IMR-90 (cell line): ENCODE results near the gene SLC7A10. TPM values are rescaled to one million over a fixed set of nuclear protein-coding genes. Genes with fewer than 3 reads are reported as not detected.

ENCODE experiments used
- ATAC-seq: fragments of 200-7000 bp; cut with Tn5 transposase; 2 replicates; pipeline ENCODE4 v1.9.1; 2020; ENCODE audit warnings: low read depth, mild to moderate bottlenecking, moderate library complexity
- BruUV-seq: library from RNA; stranded (reverse); fragments of 400-500 nt; replicated peaks from 2 replicates; lab custom pipeline; 2021; lab: Mats Ljungman, UMichigan
- CTCF ChIA-PET: fragments of 300-600 bp; formaldehyde crosslinking; extraction: SDS; loops from one replicate; lab custom pipeline; 2021; ENCODE audit warnings: antibody characterized with exemption; lab: Yijun Ruan, JAX
- POLR2A ChIA-PET: fragments of 300-600 bp; sonication (Branson Sonifier 250); formaldehyde crosslinking; loops from one replicate; lab custom pipeline; 2022; ENCODE audit warnings: antibody characterized with exemption; ENCODE audit not compliant: unreplicated experiment; lab: Charles Lee
- DNase-seq: peaks from one replicate; pipeline ENCODE4 v3.0.0; 2013
- H2AFZ ChIP-seq: replicated peaks from 2 replicates; pipeline ENCODE3; 2013; ENCODE audit warnings: low read length, mild to moderate bottlenecking; ENCODE audit not compliant: poor library complexity
- H2AK5ac ChIP-seq: 2 replicates; pipeline ENCODE4 v1.6.1; 2013; ENCODE audit warnings: low read depth, low read length, inconsistent platforms
- H2AK9ac ChIP-seq: replicated peaks from 2 replicates; pipeline ENCODE3; 2013; ENCODE audit warnings: mild to moderate bottlenecking, low read depth, low read length, moderate library complexity; ENCODE audit not compliant: poor library complexity
- H2BK120ac ChIP-seq: 2 replicates; pipeline ENCODE4 v1.6.1; 2013; ENCODE audit warnings: low read depth, low read length, inconsistent platforms
- H2BK15ac ChIP-seq: 3 replicates; pipeline ENCODE4 v1.6.1; 2013; ENCODE audit warnings: low read depth, low read length, inconsistent platforms
- H2BK20ac ChIP-seq: 2 replicates; pipeline ENCODE4 v1.6.1; 2013; ENCODE audit warnings: low read depth, mild to moderate bottlenecking, inconsistent platforms, low read length, moderate library complexity
- H2BK5ac ChIP-seq: 2 replicates; pipeline ENCODE4 v1.6.1; 2013; ENCODE audit warnings: mild to moderate bottlenecking, low read depth, low read length, inconsistent platforms; ENCODE audit not compliant: poor library complexity, severe bottlenecking
- H3K14ac ChIP-seq: replicated peaks from 2 replicates; pipeline ENCODE4 v1.6.1; 2013; ENCODE audit warnings: low read depth, low read length, inconsistent platforms
- H3K18ac ChIP-seq: 2 replicates; pipeline ENCODE4 v1.6.1; 2013; ENCODE audit warnings: low read depth, low read length, control low read depth
- H3K23ac ChIP-seq: 2 replicates; pipeline ENCODE4 v1.6.1; 2013; ENCODE audit warnings: low read depth, low read length, inconsistent platforms
- H3K27ac ChIP-seq: 2 replicates; pipeline ENCODE4 v1.5.1; 2013; ENCODE audit warnings: mild to moderate bottlenecking, control low read depth, low read length; ENCODE audit not compliant: insufficient read depth
- H3K27me3 ChIP-seq: 2 replicates; pipeline ENCODE4 v1.6.1; 2013; ENCODE audit warnings: low read length; ENCODE audit not compliant: control insufficient read depth, insufficient read depth
- H3K36me3 ChIP-seq: 2 replicates; pipeline ENCODE4 v1.6.1; 2013; ENCODE audit warnings: low read length, mixed read lengths; ENCODE audit not compliant: control insufficient read depth, insufficient read depth
- H3K4ac ChIP-seq: 2 replicates; pipeline ENCODE4 v1.6.1; 2013; ENCODE audit warnings: low read depth, low read length, inconsistent platforms
- H3K4me1 ChIP-seq: 2 replicates; pipeline ENCODE4 v1.6.1; 2013; ENCODE audit warnings: low read length, mixed read lengths; ENCODE audit not compliant: control insufficient read depth, insufficient read depth
- H3K4me2 ChIP-seq: 2 replicates; pipeline ENCODE4 v1.6.1; 2013; ENCODE audit warnings: low read depth, mild to moderate bottlenecking, control low read depth, low read length, moderate library complexity
- H3K4me3 ChIP-seq: 2 replicates; pipeline ENCODE4 v1.5.1; 2013; ENCODE audit warnings: low read depth, mild to moderate bottlenecking, control low read depth, low read length, moderate library complexity; ENCODE audit not compliant: insufficient read depth
- H3K56ac ChIP-seq: 2 replicates; pipeline ENCODE4 v1.6.1; 2013; ENCODE audit warnings: low read length, inconsistent platforms; ENCODE audit not compliant: insufficient read depth; ENCODE audit errors: extremely low read depth
- H3K79me1 ChIP-seq, 2 experiments: 2 replicates each; pipeline ENCODE4 v1.6.1; 2013; ENCODE audit warnings: low read length in 2 of 2, inconsistent platforms in 1 of 2, low read depth in 1 of 2
- H3K9ac ChIP-seq: 2 replicates; pipeline ENCODE4 v1.6.1; 2013; ENCODE audit warnings: low read depth, low read length, control low read depth
- H3K9me1 ChIP-seq: 2 replicates; pipeline ENCODE4 v1.6.1; 2013; ENCODE audit warnings: low read length, inconsistent platforms; ENCODE audit not compliant: insufficient read depth
- H3K9me3 ChIP-seq: 2 replicates; pipeline ENCODE4 v1.6.1; 2013; ENCODE audit warnings: low read length; ENCODE audit not compliant: control insufficient read depth, insufficient read depth
- H4K20me1 ChIP-seq: 2 replicates; pipeline ENCODE4 v1.6.1; 2013; ENCODE audit warnings: low read length, inconsistent platforms; ENCODE audit not compliant: insufficient read depth
- H4K5ac ChIP-seq: 2 replicates; pipeline ENCODE4 v1.6.1; 2013; ENCODE audit warnings: mild to moderate bottlenecking, low read depth, low read length, control low read depth
- H4K8ac ChIP-seq, 2 experiments: 2 replicates each; pipeline ENCODE4 v1.6.1; 2013; ENCODE audit warnings: low read depth in 2 of 2, low read length in 2 of 2, control low read depth in 1 of 2, inconsistent platforms in 1 of 2
- H4K91ac ChIP-seq: 2 replicates; pipeline ENCODE4 v1.6.1; 2013; ENCODE audit warnings: low read depth, low read length, inconsistent platforms; ENCODE audit not compliant: insufficient read depth
- BHLHE40 ChIP-seq: fragments of 150-350 bp; IDR thresholded peaks from 2 replicates; pipeline ENCODE4 v1.6.1; 2016; ENCODE audit warnings: mild to moderate bottlenecking, low read depth, low read length
- ELK1 ChIP-seq: fragments of 150-350 bp; IDR thresholded peaks from 2 replicates; pipeline ENCODE4 v1.6.1; 2016; ENCODE audit warnings: low read depth, mild to moderate bottlenecking, low read length, moderate library complexity, borderline replicate concordance
- FOS ChIP-seq: fragments of 150-350 bp; IDR thresholded peaks from 2 replicates; pipeline ENCODE4 v1.6.1; 2016; ENCODE audit warnings: low read depth, low read length
- MAZ ChIP-seq: IDR thresholded peaks from 2 replicates; pipeline ENCODE4 v1.6.1; 2012; ENCODE audit warnings: low read depth, mild to moderate bottlenecking, low read length, improper control_type of control experiment, moderate library complexity, borderline replicate concordance
- NFE2L2 ChIP-seq: fragments of 150-350 bp; IDR thresholded peaks from 2 replicates; pipeline ENCODE4 v1.6.1; 2016; ENCODE audit warnings: low read depth, mild to moderate bottlenecking, low read length
- WGBS, 2 experiments: methylation state at CpG; one replicate each; pipeline versions ENCODE4 v1.1.5 to v1.1.7; 2013; ENCODE audit warnings: missing lambda C conversion rate in 2 of 2; ENCODE audit not compliant: insufficient read length in 1 of 2; ENCODE audit errors: extremely low coverage in 2 of 2; 5-methylcytosine and 5-hydroxymethylcytosine counted together
- dilution Hi-C: fragments of 300-500 bp; cut with HindIII; formaldehyde crosslinking; loops from one replicate; pipeline ENCODE4 v1.14.3; 2018; ENCODE audit warnings: low sequenced_read_pairs; ENCODE audit not compliant: unreplicated experiment
- in situ Hi-C: fragments of 300-500 bp; cut with MboI; formaldehyde crosslinking; loops from 3 replicates; pipeline ENCODE4 v1.14.3; 2019; ENCODE audit warnings: low sequenced_read_pairs, inconsistent platforms, mixed read lengths
- intact Hi-C: fragments of 100-400 bp; cut with micrococcal nuclease; formaldehyde crosslinking; loops from 2 replicates; pipeline ENCODE4 v1.10.0; 2022
- polyA plus RNA-seq, 3 experiments: library from polyadenylated mRNA; depleted of rRNA; stranded (reverse); fragments of >200 nt; gene quantifications; 2 replicates each; pipeline ENCODE4 v1.2.3, GENCODE V29; 2012; ENCODE audit warnings: low replicate concordance in 1 of 3
- total RNA-seq: library from RNA; depleted of rRNA; stranded (reverse); fragments of >200 nt; gene quantifications from 2 replicates; pipeline ENCODE4 v1.2.3, GENCODE V29; 2012

Gene SLC7A10
- total and polyA plus RNA-seq, 2 of the 4 experiments (the other 2 are of a cell fraction) = not detected

GRCh38 chr19:33171916-33172359 is 53.7 kb downstream of the SLC7A10 start:
- Histone ChIP-seq H3K9me3 (no peaks in the 10 kb centered on the region), H3K14ac (no peak overlapping the region), H2BK15ac (no peak overlapping the region), H2BK5ac (peak overlapping the region; percentile 36), H3K79me1 (peaks cover 11 to 23% of the 10 kb centered on the region in 2 experiments), H2AK9ac (no peak overlapping the region), H2AK5ac (no peak overlapping the region), H3K4ac (no peak overlapping the region), H3K4me3 (no peak overlapping the region), H4K5ac (no peak overlapping the region), H3K9ac (no peak overlapping the region), H3K18ac (no peak overlapping the region), H3K27me3 (no peaks in the 10 kb centered on the region), H2AFZ (no peak overlapping the region), H3K9me1 (peaks cover 12% of the 10 kb centered on the region; the same call in 1 of the 2 replicates), H2BK120ac (no peak overlapping the region), H4K20me1 (peaks cover 3% of the 10 kb centered on the region; the same call in 1 of the 2 replicates), H3K23ac (no peak overlapping the region), H3K36me3 (no peaks in the 10 kb centered on the region), H4K8ac (no peak overlapping the region), H3K56ac (no peak overlapping the region), H4K91ac (no peak overlapping the region), H2BK20ac (peak overlapping the region; percentile 71; the same call in 1 of the 2 replicates), H3K4me2 (peak overlapping the region; percentile 10; the same call in 1 of the 2 replicates), H3K27ac (no peak overlapping the region), H3K4me1 (peaks cover 8% of the 10 kb centered on the region)
- POLR2A ChIA-PET = no interaction called here
- BruUV-seq = no TSS peak
- no CpG with 5 or more reads among the region's 6 CpGs for WGBS, 2 experiments
- peak; percentile 38 for ATAC-seq
- CTCF ChIA-PET = no interaction called here
- in situ Hi-C loops (no loop called here), dilution Hi-C loops (no loop called here), intact Hi-C loops (no loop called here)
- TF ChIP-seq NFE2L2 = peak; percentile 73
- TF ChIP-seq MAZ = no peak
- TF ChIP-seq BHLHE40 = 0 out of 2 replicates have a peak, but pooled peaks have one; percentile 10
- TF ChIP-seq FOS = peak; percentile 60
- no peak for TF ChIP-seq ELK1
- DNase-seq = peak; percentile 74
